GM12873 (cell line): ENCODE measurements around the gene PDE6B.

Experiments
- CTCF ChIP-seq: IDR thresholded peaks from 2 replicates; pipeline ENCODE4 v1.5.1; 2012; ENCODE audit warnings: low read depth, mild to moderate bottlenecking, moderate library complexity, low read length, control low read depth; ENCODE audit not compliant: insufficient read depth; ENCODE audit errors: missing control alignments

Gene PDE6B

GRCh38 chr4:605702-606425 lies 19.5 kb upstream of the PDE6B start:
- TF ChIP-seq CTCF: no peak

GRCh38 chr4:608236-608635 lies 17.1 kb upstream of the PDE6B start:
- TF ChIP-seq CTCF: no peak

- no peak for TF ChIP-seq CTCF
Measured at GRCh38 chr4:609400-610050, 15.8 kb upstream of the PDE6B start.

DNA sequence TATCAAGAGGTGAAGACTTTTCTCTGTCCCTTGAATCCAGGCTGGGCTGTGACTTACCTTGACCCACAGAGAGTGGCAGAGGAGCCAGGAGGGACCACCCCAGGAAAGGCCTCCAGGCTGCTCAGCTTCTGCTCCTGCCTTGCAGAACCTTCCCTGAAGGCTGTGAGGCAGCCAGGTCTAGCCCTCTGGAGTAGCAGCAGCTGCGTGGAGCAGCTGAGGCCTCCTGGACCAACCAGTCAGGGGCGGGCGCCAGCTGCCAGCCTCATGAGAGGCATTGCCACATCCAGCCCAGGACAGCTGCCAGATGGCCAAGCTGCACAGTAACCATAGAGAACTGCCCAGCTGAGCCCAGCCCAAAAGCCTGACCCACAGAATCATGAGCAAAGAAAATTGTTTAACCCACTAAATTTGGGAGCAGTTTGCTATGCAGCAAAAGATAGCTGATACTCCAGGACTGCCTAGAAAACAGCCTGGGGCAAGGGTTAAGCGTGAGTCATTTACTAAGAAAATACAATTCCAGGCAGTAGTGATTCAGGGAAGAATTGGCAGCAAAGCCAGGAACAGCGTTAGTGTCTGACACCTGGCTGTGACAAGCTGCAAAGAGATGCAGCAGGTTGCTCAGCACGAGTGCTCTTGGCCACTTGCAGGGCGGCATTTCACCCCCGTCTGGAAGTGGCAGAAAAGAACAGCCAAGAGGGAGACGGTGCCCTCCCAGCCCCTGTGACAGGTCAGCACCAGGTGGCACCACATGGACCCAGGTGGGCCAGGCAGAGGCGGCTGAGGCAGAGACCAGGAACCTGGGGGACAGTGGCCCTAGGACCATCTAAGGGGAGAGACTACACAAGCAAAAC lies 14.7 kb upstream of the PDE6B start:
- TF ChIP-seq CTCF: no peak

DNA sequence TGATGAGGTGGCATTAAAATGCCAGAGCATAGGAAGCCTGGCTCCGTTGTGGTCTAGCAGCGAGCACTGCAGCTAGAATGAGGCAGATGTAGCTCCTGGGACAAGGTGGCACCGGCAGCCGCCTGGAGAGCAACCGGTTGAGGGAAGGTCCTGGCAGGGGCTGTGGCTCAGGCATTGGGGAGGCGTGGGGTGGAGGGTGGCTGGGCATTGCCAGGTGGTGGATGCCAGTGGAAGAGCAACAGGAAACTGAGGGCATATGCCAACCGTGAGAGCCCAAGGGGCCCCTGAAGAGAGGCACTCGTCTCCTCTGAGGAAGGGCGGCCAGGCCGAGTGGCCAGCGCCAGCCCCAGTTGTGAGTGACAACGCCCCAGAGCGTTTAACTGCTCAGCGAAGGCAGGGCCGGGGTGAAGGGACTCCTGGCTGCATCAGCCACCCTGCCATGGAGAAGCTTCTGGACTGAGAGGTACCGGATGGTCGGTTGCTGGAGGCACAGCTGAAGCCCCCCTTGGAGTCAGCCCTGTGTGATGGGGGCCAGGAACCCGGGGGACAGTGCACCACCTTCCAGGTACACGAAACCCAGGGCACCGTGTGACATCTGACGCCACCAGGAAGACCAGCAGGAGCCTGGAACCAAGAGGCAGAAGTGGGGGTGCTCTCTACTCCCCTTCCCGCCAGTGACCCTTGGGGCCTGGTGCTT lies 13.2 kb upstream of the PDE6B start:
- TF ChIP-seq CTCF: no peak

- TF ChIP-seq CTCF: no peak
Measured at GRCh38 chr4:612749-613125, 12.6 kb upstream of the PDE6B start.
